ENCODE data around the gene HNRNPF.
"Not testable (repeated sequence)": the region's sequence is repeated elsewhere in the genome, so short reads cannot be mapped to it uniquely, and the experiment has no call there.

The HNRNPF gene

GRCh38 chr10:43408710-43409384, at the start of gene HNRNPF:
TSS of gene HNRNPF (minus strand) at chr10:43409186. CDS start at chr10:43387884, 21,302 bp downstream.
- peaks cover 17% of the 10 kb centered on the region; the same call in 1 of the 2 replicates for H3K4me1 ChIP-seq (ENCODE audit: insufficient read depth, low read length)
- H3K27ac ChIP-seq (ENCODE audit: low read length): peak within 1 kb of the TSS; percentile 94
- H3K27me3 ChIP-seq (ENCODE audit: insufficient read depth, low read length): no peaks in the 10 kb centered on the region
- H3K9ac ChIP-seq (ENCODE audit: low read depth, low read length): peak within 1 kb of the TSS; percentile 99
- no peaks in the 10 kb centered on the region for H3K9me3 ChIP-seq (ENCODE audit: insufficient read depth, low read depth, low read length)
- H3K4me3 ChIP-seq (ENCODE audit: low read length): peak within 1 kb of the TSS; percentile 97
- peaks cover 6% of the 10 kb centered on the region; the same call in 1 of the 2 replicates for H3K36me3 ChIP-seq (ENCODE audit: insufficient read depth, low read depth, low read length)

DNA sequence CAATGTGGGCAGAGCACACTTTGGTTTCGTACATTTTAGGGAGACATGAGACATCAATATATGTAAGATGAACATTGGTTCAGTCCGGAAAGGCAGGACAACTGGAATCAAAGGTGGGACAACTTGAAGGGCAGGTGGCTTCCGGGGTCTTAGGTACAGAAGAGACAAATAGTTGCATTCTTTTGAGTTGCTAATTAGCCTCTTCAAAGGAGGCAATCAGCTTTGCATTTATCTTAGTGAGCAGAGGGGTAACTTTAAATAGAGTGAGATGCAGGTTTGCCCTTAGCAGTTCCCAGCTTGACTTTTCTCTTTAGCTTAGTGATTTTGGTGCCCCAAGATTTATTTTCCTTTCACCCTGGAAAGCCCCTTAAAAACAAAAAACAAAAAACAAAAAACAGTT, 49.2 kb upstream of the HNRNPF start:
- H3K9me3 ChIP-seq (ENCODE audit: insufficient read depth, low read depth, low read length): no peaks in the 10 kb centered on the region
- H3K9ac ChIP-seq (ENCODE audit: low read depth, low read length): 0 out of 2 replicates have a peak overlapping the region, but pooled peaks have one; percentile 6
- H3K27ac ChIP-seq (ENCODE audit: low read length): no peak overlapping the region
- no peaks in the 10 kb centered on the region for H3K27me3 ChIP-seq (ENCODE audit: insufficient read depth, low read length)
- H3K36me3 ChIP-seq (ENCODE audit: insufficient read depth, low read depth, low read length): no peaks in the 10 kb centered on the region
- H3K4me3 ChIP-seq (ENCODE audit: low read length): peak overlapping the region; percentile 30; the same call in 1 of the 2 replicates
- H3K4me1 ChIP-seq (ENCODE audit: insufficient read depth, low read length): peaks cover 15% of the 10 kb centered on the region

DNA sequence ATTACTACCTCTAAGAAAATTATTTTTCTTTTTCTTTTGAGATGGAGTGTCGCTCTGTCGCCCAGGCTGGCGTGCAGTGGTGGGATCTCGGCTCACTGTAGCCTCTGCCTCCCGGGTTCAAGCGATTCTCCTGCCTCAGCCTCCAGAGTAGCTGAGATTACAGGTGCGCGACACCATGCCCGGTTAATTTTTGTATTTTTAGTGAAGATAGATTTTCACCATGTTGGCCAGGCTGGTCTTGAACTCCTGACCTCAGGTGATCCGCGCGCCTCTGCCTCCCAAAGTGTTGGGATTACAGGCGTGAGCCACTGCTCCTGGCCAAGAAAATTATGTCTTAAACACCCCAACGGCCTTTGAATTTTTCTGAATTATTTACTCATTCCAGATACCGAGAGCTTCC, 47.6 kb upstream of the HNRNPF start:
- not testable (repeated sequence) for H3K27me3 ChIP-seq (ENCODE audit: insufficient read depth, low read length); H3K36me3 ChIP-seq (ENCODE audit: insufficient read depth, low read depth, low read length); H3K9ac ChIP-seq (ENCODE audit: low read depth, low read length); H3K9me3 ChIP-seq (ENCODE audit: insufficient read depth, low read depth, low read length); H3K4me3 ChIP-seq (ENCODE audit: low read length); H3K27ac ChIP-seq (ENCODE audit: low read length)
- peaks cover 15% of the 10 kb centered on the region for H3K4me1 ChIP-seq (ENCODE audit: insufficient read depth, low read length)

- not testable (repeated sequence) for H3K27ac ChIP-seq (ENCODE audit: low read length); H3K36me3 ChIP-seq (ENCODE audit: insufficient read depth, low read depth, low read length); H3K9ac ChIP-seq (ENCODE audit: low read depth, low read length); H3K4me3 ChIP-seq (ENCODE audit: low read length); H3K27me3 ChIP-seq (ENCODE audit: insufficient read depth, low read length); H3K9me3 ChIP-seq (ENCODE audit: insufficient read depth, low read depth, low read length)
- peaks cover 15% of the 10 kb centered on the region for H3K4me1 ChIP-seq (ENCODE audit: insufficient read depth, low read length)
Observed at GRCh38 chr10:43454025-43454424, 45.0 kb upstream of the HNRNPF start.

- Histone ChIP-seq H3K27me3 (ENCODE audit: insufficient read depth, low read length) (no peaks in the 10 kb centered on the region), H3K27ac (ENCODE audit: low read length) (no peak overlapping the region), H3K9ac (ENCODE audit: low read depth, low read length) (no peak overlapping the region), H3K4me1 (ENCODE audit: insufficient read depth, low read length) (peaks cover 9% of the 10 kb centered on the region; the same call in 1 of the 2 replicates), H3K36me3 (ENCODE audit: insufficient read depth, low read depth, low read length) (no peaks in the 10 kb centered on the region), H3K4me3 (ENCODE audit: low read length) (no peak overlapping the region), H3K9me3 (ENCODE audit: insufficient read depth, low read depth, low read length) (no peaks in the 10 kb centered on the region)
Observed at GRCh38 chr10:43453266-43453831, 44.4 kb upstream of the HNRNPF start.

DNA sequence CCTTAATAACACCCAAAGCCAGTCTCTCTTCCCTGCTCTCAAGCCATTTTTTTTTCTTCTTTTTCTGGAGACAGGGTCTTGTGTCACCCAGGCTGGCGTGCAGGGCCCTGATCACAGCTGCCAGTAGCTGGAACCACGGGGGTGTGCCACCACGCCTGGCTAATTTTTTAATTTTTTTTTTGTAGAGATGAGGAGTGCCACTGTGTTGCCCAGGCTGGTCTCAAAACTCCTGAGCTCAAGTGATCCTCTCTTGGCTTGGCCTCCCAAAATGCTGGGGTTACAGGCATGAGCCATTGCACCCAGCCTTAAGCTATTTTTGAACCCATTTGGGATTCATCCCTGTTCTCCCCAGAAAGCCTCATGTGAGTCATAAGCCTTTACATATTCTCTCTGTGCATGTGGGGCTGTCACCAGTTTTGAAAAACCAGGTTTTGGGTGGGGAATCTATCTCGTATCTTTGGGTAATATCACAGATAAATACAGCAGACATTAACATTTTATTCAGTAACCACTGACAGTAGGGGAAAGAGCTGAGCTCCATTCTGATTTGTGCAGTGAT, 43.4 kb upstream of the HNRNPF start:
- H3K9me3 ChIP-seq (ENCODE audit: insufficient read depth, low read depth, low read length): no peaks in the 10 kb centered on the region
- H3K36me3 ChIP-seq (ENCODE audit: insufficient read depth, low read depth, low read length): no peaks in the 10 kb centered on the region
- H3K4me3 ChIP-seq (ENCODE audit: low read length): no peak overlapping the region
- no peak overlapping the region for H3K9ac ChIP-seq (ENCODE audit: low read depth, low read length)
- no peak overlapping the region for H3K27ac ChIP-seq (ENCODE audit: low read length)
- peaks cover 4% of the 10 kb centered on the region; the same call in 1 of the 2 replicates for H3K4me1 ChIP-seq (ENCODE audit: insufficient read depth, low read length)
- no peaks in the 10 kb centered on the region for H3K27me3 ChIP-seq (ENCODE audit: insufficient read depth, low read length)

- Histone ChIP-seq H3K27me3 (ENCODE audit: insufficient read depth, low read length) (no peaks in the 10 kb centered on the region), H3K27ac (ENCODE audit: low read length) (no peak overlapping the region), H3K4me1 (ENCODE audit: insufficient read depth, low read length) (no peaks in the 10 kb centered on the region), H3K36me3 (ENCODE audit: insufficient read depth, low read depth, low read length) (no peaks in the 10 kb centered on the region), H3K9ac (ENCODE audit: low read depth, low read length) (no peak overlapping the region), H3K9me3 (ENCODE audit: insufficient read depth, low read depth, low read length) (0 out of 2 replicates have a peak, but pooled peaks cover 4% of the 10 kb centered on the region), H3K4me3 (ENCODE audit: low read length) (no peak overlapping the region)
Observed at GRCh38 chr10:43448742-43449141, 39.8 kb upstream of the HNRNPF start.

DNA sequence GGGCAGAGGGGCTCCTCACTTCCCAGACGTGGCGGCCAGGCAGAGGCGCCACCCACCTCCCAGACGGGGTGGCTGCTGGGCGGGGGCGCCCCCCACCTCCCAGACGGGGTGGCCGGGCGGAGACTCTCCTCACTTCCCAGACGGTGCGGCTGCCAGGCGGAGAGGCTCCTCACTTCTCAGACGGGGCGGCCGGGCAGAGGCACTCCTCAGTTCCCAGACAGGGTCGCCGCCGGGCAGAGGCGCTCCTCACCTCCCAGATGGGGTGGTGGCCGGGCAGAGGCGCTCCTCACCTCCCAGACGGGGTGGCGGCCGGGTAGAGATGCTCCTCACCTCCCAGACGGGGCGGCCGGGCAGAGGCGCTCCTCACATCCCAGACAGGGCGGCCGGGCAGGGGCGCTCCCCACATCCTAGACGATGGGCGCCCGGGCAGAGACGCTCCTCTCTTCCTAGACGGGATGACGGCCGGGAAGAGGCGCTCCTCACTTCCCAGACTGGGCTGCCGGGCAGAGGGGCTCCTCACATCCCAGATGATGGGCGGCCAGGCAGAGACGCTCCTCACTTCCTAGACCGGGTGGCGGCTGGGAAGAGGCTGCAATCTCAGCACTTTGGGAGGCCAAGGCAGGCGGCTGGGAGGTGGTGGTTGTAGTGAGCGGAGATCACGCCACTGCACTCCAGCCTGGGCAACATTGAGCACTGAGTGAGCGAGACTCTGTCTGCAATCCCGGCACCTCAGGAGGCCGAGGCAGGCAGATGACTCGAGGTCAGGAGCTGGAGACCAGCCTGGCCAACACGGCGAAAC, 37.4 kb upstream of the HNRNPF start:
- not testable (repeated sequence) for H3K9me3 ChIP-seq (ENCODE audit: insufficient read depth, low read depth, low read length); H3K27me3 ChIP-seq (ENCODE audit: insufficient read depth, low read length); H3K36me3 ChIP-seq (ENCODE audit: insufficient read depth, low read depth, low read length); H3K9ac ChIP-seq (ENCODE audit: low read depth, low read length); H3K4me3 ChIP-seq (ENCODE audit: low read length); H3K27ac ChIP-seq (ENCODE audit: low read length); H3K4me1 ChIP-seq (ENCODE audit: insufficient read depth, low read length)

GRCh38 chr10:43444897-43445466, 36.0 kb upstream of the HNRNPF start:
- no peak overlapping the region for H3K9ac ChIP-seq (ENCODE audit: low read depth, low read length)
- no peak overlapping the region for H3K27ac ChIP-seq (ENCODE audit: low read length)
- no peaks in the 10 kb centered on the region for H3K27me3 ChIP-seq (ENCODE audit: insufficient read depth, low read length)
- no peak overlapping the region for H3K4me3 ChIP-seq (ENCODE audit: low read length)
- no peaks in the 10 kb centered on the region for H3K36me3 ChIP-seq (ENCODE audit: insufficient read depth, low read depth, low read length)
- 0 out of 2 replicates have a peak, but pooled peaks cover 4% of the 10 kb centered on the region for H3K9me3 ChIP-seq (ENCODE audit: insufficient read depth, low read depth, low read length)
- H3K4me1 ChIP-seq (ENCODE audit: insufficient read depth, low read length): no peaks in the 10 kb centered on the region

DNA sequence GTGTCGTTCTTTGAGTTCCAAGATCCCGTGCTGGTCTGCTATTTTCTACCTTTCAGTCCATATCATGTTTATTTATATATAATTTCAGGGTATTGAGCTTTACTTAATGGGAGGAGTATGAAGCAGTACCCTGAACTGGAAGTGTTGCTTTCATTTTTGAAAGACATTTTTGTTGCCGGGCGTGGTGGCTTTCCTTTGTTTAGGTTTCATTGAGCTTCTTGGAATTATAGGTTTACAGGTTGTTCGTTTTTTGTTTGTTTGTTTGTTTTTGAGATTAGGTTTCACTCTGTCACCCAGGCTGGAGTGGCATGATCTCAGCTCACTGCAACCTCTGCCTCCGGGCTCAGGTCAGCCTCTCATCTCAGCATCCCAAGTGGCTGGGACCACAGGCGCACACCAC, 35.3 kb upstream of the HNRNPF start:
- no peak overlapping the region for H3K27ac ChIP-seq (ENCODE audit: low read length)
- H3K9ac ChIP-seq (ENCODE audit: low read depth, low read length): no peak overlapping the region

GRCh38 chr10:43440463-43441134, 31.6 kb upstream of the HNRNPF start:
- Histone ChIP-seq H3K4me1 (ENCODE audit: insufficient read depth, low read length) (peaks cover 2% of the 10 kb centered on the region; the same call in 1 of the 2 replicates), H3K27me3 (ENCODE audit: insufficient read depth, low read length) (0 out of 2 replicates have a peak, but pooled peaks cover 5% of the 10 kb centered on the region), H3K9ac (ENCODE audit: low read depth, low read length) (no peak overlapping the region), H3K27ac (ENCODE audit: low read length) (no peak overlapping the region), H3K9me3 (ENCODE audit: insufficient read depth, low read depth, low read length) (0 out of 2 replicates have a peak, but pooled peaks cover 4% of the 10 kb centered on the region), H3K36me3 (ENCODE audit: insufficient read depth, low read depth, low read length) (no peaks in the 10 kb centered on the region), H3K4me3 (ENCODE audit: low read length) (no peak overlapping the region)

More for the DNA sequence above, 35.3 kb upstream of the HNRNPF start:
- Histone ChIP-seq H3K9me3 (ENCODE audit: insufficient read depth, low read depth, low read length) (0 out of 2 replicates have a peak, but pooled peaks cover 4% of the 10 kb centered on the region), H3K27me3 (ENCODE audit: insufficient read depth, low read length) (no peaks in the 10 kb centered on the region), H3K36me3 (ENCODE audit: insufficient read depth, low read depth, low read length) (no peaks in the 10 kb centered on the region), H3K4me3 (ENCODE audit: low read length) (no peak overlapping the region), H3K4me1 (ENCODE audit: insufficient read depth, low read length) (no peaks in the 10 kb centered on the region)

Data from iPS-20b (cell line).